ENCODE data around the gene PPP2R5E.

DNA sequence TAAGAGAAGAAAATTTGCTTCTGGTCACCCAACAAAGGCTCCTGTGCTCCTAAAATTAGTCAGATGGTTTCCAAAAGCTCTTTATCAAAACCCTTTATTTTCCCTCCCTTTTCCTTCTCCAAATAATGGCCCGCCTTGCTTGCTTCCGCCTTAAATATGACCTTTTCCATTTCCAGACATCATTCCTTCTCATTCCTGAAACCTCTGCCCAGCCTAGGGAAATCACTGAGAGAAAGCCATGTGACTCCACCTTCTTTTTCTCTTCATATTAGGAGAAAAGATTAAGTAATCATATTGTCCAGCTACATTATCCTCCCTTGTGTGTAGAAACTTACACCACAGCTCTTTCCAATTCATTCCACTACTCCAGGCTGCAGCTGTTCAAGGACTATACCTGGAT lies 148.7 kb downstream of the PPP2R5E start:
- TF ChIP-seq, protein P1, sequence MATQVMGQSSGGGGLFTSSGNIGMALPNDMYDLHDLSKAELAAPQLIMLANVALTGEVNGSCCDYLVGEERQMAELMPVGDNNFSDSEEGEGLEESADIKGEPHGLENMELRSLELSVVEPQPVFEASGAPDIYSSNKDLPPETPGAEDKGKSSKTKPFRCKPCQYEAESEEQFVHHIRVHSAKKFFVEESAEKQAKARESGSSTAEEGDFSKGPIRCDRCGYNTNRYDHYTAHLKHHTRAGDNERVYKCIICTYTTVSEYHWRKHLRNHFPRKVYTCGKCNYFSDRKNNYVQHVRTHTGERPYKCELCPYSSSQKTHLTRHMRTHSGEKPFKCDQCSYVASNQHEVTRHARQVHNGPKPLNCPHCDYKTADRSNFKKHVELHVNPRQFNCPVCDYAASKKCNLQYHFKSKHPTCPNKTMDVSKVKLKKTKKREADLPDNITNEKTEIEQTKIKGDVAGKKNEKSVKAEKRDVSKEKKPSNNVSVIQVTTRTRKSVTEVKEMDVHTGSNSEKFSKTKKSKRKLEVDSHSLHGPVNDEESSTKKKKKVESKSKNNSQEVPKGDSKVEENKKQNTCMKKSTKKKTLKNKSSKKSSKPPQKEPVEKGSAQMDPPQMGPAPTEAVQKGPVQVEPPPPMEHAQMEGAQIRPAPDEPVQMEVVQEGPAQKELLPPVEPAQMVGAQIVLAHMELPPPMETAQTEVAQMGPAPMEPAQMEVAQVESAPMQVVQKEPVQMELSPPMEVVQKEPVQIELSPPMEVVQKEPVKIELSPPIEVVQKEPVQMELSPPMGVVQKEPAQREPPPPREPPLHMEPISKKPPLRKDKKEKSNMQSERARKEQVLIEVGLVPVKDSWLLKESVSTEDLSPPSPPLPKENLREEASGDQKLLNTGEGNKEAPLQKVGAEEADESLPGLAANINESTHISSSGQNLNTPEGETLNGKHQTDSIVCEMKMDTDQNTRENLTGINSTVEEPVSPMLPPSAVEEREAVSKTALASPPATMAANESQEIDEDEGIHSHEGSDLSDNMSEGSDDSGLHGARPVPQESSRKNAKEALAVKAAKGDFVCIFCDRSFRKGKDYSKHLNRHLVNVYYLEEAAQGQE (IDR thresholded peaks at IDR 0.05; ENCODE audit: low read depth), result no peak
- TF ChIP-seq, protein P2, sequence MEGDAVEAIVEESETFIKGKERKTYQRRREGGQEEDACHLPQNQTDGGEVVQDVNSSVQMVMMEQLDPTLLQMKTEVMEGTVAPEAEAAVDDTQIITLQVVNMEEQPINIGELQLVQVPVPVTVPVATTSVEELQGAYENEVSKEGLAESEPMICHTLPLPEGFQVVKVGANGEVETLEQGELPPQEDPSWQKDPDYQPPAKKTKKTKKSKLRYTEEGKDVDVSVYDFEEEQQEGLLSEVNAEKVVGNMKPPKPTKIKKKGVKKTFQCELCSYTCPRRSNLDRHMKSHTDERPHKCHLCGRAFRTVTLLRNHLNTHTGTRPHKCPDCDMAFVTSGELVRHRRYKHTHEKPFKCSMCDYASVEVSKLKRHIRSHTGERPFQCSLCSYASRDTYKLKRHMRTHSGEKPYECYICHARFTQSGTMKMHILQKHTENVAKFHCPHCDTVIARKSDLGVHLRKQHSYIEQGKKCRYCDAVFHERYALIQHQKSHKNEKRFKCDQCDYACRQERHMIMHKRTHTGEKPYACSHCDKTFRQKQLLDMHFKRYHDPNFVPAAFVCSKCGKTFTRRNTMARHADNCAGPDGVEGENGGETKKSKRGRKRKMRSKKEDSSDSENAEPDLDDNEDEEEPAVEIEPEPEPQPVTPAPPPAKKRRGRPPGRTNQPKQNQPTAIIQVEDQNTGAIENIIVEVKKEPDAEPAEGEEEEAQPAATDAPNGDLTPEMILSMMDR (IDR thresholded peaks at IDR 0.05 in 2 of 3, conservative IDR thresholded peaks at IDR 0.05 in 1 of 3; ENCODE audit: borderline replicate concordance in 1 of 3, insufficient read depth in 1 of 3, low read depth in 2 of 3, low read length in 2 of 3), result no peak
- TF ChIP-seq POLR2AphosphoS5 (IDR thresholded peaks at IDR 0.05; ENCODE audit: low read depth, low read length), result no peak
- TF ChIP-seq EZH2 (IDR thresholded peaks at IDR 0.05), result no peak
- no peak for TF ChIP-seq POLR2A (IDR thresholded peaks at IDR 0.05; ENCODE audit: borderline replicate concordance, extremely low read depth, insufficient read depth, insufficient read length)
- TF ChIP-seq TCF7L2 (IDR thresholded peaks at IDR 0.05; ENCODE audit: borderline replicate concordance, extremely low read depth, insufficient read depth, insufficient read length), result no peak
- no peak for TF ChIP-seq CBX3 (IDR thresholded peaks at IDR 0.05; ENCODE audit: low read depth)
- no peak for TF ChIP-seq EGR1 (IDR thresholded peaks at IDR 0.05; ENCODE audit: low read depth)
